ENCODE measurements around the gene MTRF1.

GRCh38 chr13:41307884-41308640 is 44.7 kb upstream of the MTRF1 start:
- TF ChIP-seq CTCF (conservative IDR thresholded peaks at IDR 0.05; ENCODE audit: low read length), result no peak
- no peak for TF ChIP-seq EZH2phosphoT487 (IDR thresholded peaks at IDR 0.05; ENCODE audit: borderline replicate concordance, low read depth, low read length)
